GM12865 (cell line): ENCODE data around the gene MTHFR.
A peak's percentile ranks its signal among the peaks of the same experiment; 100 is the strongest.

Experiments used
- DNase-seq: peaks from one replicate; pipeline ENCODE4 v3.0.0; 2010; ENCODE audit warnings: low read depth
- H3K4me3 ChIP-seq: 2 replicates; pipeline ENCODE4 v1.5.1; 2011; ENCODE audit warnings: mild to moderate bottlenecking, low read depth, low read length, control low read depth
- CTCF ChIP-seq: IDR thresholded peaks from 2 replicates; pipeline ENCODE4 v1.5.1; 2011; ENCODE audit warnings: low read length, control low read depth, low read depth, inconsistent platforms; ENCODE audit not compliant: insufficient read depth; ENCODE audit errors: missing control alignments

MTHFR gene

GRCh38 chr1:11802973-11803885 lies 2.5 kb downstream of the MTHFR start:
- peak; percentile 64 for DNase-seq
- TF ChIP-seq CTCF: no peak
- peak overlapping the region; percentile 53 for H3K4me3 ChIP-seq

- TF ChIP-seq CTCF: no peak
- H3K4me3 ChIP-seq: peak overlapping the region; percentile 53; the same call in 1 of the 2 replicates
- DNase-seq: no peak
These were observed 3.2 kb downstream of the MTHFR start for GRCh38 chr1:11802616-11802972.

- no peak for DNase-seq
These were observed 4.9 kb downstream of the MTHFR start for GRCh38 chr1:11800756-11801433.

GRCh38 chr1:11800391-11800755 lies 5.4 kb downstream of the MTHFR start:
- DNase-seq: no peak
- no peak for TF ChIP-seq CTCF
- H3K4me3 ChIP-seq: no peak overlapping the region

More at GRCh38 chr1:11800756-11801433, 4.9 kb downstream of the MTHFR start:
- no peak for TF ChIP-seq CTCF
- H3K4me3 ChIP-seq: no peak overlapping the region

- TF ChIP-seq CTCF: no peak
These were observed 5.9 kb downstream of the MTHFR start for GRCh38 chr1:11799896-11800295.

GRCh38 chr1:11799099-11799498 lies 6.7 kb downstream of the MTHFR start:
- no peak for TF ChIP-seq CTCF
- no peak for DNase-seq
- no peak overlapping the region for H3K4me3 ChIP-seq

More at GRCh38 chr1:11799896-11800295, 5.9 kb downstream of the MTHFR start:
- H3K4me3 ChIP-seq: no peak overlapping the region
- DNase-seq: no peak
